Suprapubic skin (tissue), 4 donors: ENCODE results near the gene RNF145.
"Not testable (repeated sequence)": the region's sequence is repeated elsewhere in the genome, so short reads cannot be mapped to it uniquely, and the experiment has no call there.

Source experiments
- CTCF ChIP-seq, 2 donors: fragments of 200-600 bp in 1 of 2; fragments of 450-650 bp in 1 of 2; sonication (generic) in 1 of 2; IDR thresholded peaks; one replicate each; pipeline ENCODE4 v1.5.1; 2016 to 2019; ENCODE audit warnings: antibody characterized with exemption in 2 of 2, mild to moderate bottlenecking in 1 of 2, moderate library complexity in 1 of 2
- POLR2A ChIP-seq, 2 donors: fragments of 450-650 bp; IDR thresholded peaks; one replicate each; pipeline ENCODE4 v1.6.1; 2017; ENCODE audit warnings: antibody characterized with exemption in 2 of 2, mild to moderate bottlenecking in 2 of 2, moderate library complexity in 2 of 2
- POLR2AphosphoS5 ChIP-seq, 3 donors: sonication (generic); formaldehyde crosslinking; IDR thresholded peaks; one replicate each; pipeline ENCODE4 v1.6.1; 2017; ENCODE audit warnings: antibody characterized with exemption in 3 of 3

- not testable (repeated sequence) for TF ChIP-seq CTCF, POLR2AphosphoS5, POLR2A (IDR thresholded peaks at IDR 0.05)
Measured at GRCh38 chr5:159118958-159119659, 90.2 kb downstream of the RNF145 start.
